Thymus (tissue), 11 donors: ENCODE results near the gene LRIT2. TPM values are rescaled to one million over a fixed set of nuclear protein-coding genes. Genes with fewer than 3 reads are reported as not detected.
"Not testable (repeated sequence)": the region's sequence is repeated elsewhere in the genome, so short reads cannot be mapped to it uniquely, and the experiment has no call there.

ENCODE experiments used
- DNase-seq, 9 donors: peaks; one replicate each; pipeline ENCODE4 v3.0.0-alpha.2; 2013; ENCODE audit warnings: low spot score in 9 of 9, low read depth in 6 of 9, missing footprints in 1 of 9
- H3K27ac ChIP-seq, 2 donors: one replicate each; pipeline ENCODE4 v1.5.1; 2013; ENCODE audit warnings: control low read depth in 1 of 2, low read depth in 1 of 2, low read length in 1 of 2, mild to moderate bottlenecking in 1 of 2, moderate library complexity in 1 of 2
- H3K27me3 ChIP-seq, 2 donors: one replicate each; pipeline ENCODE4 v1.5.1; 2013; ENCODE audit warnings: low read length in 1 of 2; ENCODE audit not compliant: control insufficient read depth in 2 of 2, insufficient read depth in 1 of 2
- H3K36me3 ChIP-seq, 2 donors: one replicate each; pipeline ENCODE4 v1.5.1; 2013; ENCODE audit warnings: low read length in 1 of 2, mild to moderate bottlenecking in 1 of 2, moderate library complexity in 1 of 2; ENCODE audit not compliant: control insufficient read depth in 2 of 2, insufficient read depth in 2 of 2
- H3K4me1 ChIP-seq, 2 donors: one replicate each; pipeline ENCODE4 v1.5.1; 2013; ENCODE audit warnings: low read length in 2 of 2; ENCODE audit not compliant: control insufficient read depth in 2 of 2, insufficient read depth in 2 of 2
- H3K4me3 ChIP-seq, 2 donors: one replicate each; pipeline ENCODE4 v1.5.1; 2013; ENCODE audit warnings: low read length in 2 of 2, control low read depth in 1 of 2, mild to moderate bottlenecking in 1 of 2
- H3K9me3 ChIP-seq, 2 donors: one replicate each; pipeline ENCODE4 v1.5.1; 2013; ENCODE audit warnings: low read length in 1 of 2, mild to moderate bottlenecking in 1 of 2; ENCODE audit not compliant: control insufficient read depth in 2 of 2, insufficient read depth in 1 of 2
- WGBS: extraction: QIAGEN DNeasy Blood & Tissue Kit; methylation state at CpG from one replicate; pipeline ENCODE4 v1.1.7; 2013; 5-methylcytosine and 5-hydroxymethylcytosine counted together
- polyA plus RNA-seq: library from polyadenylated mRNA; stranded (reverse); fragments of 200-250 nt; gene quantifications from one replicate; pipeline ENCODE4 v1.2.3, GENCODE V29; 2013
- total RNA-seq: library from RNA; stranded (reverse); fragments of 120-200 nt; gene quantifications from one replicate; pipeline ENCODE4 v1.2.4, GENCODE V29; 2013
- donor health status: healthy.

The LRIT2 gene
- total and polyA plus RNA-seq, 2 donors = not detected

GRCh38 chr10:84173501-84173929 is 51.8 kb downstream of the LRIT2 start, which contains the start of gene GPR15LG:
Gene GPR15LG (plus strand): TSS chr10:84173801. CDS start chr10:84173852, 51 bp downstream.
- Histone ChIP-seq H3K4me1 (peaks cover 5 to 20% of the 10 kb centered on the region in 2 donors), H3K4me3 (no peak within 1 kb of the TSS), H3K9me3 (no peaks in the 10 kb centered on the region), H3K27me3 (no peaks in the 10 kb centered on the region), H3K36me3 (peaks cover 0 to 2% of the 10 kb centered on the region in 2 donors), H3K27ac (peak within 1 kb of the TSS in 1 of 2 donors; percentile 46)
- WGBS = 96% methylated on average over 2 of the region's 2 CpGs
- DNase-seq = no peak

GRCh38 chr10:84172467-84173356 is 52.6 kb downstream of the LRIT2 start:
- H3K9me3 ChIP-seq = no peaks in the 10 kb centered on the region
- H3K4me3 ChIP-seq = no peak overlapping the region
- H3K27me3 ChIP-seq = no peaks in the 10 kb centered on the region
- H3K4me1 ChIP-seq = peaks cover 5 to 18% of the 10 kb centered on the region in 2 donors
- H3K27ac ChIP-seq = peak overlapping the region in 1 of 2 donors; percentile 46
- peaks cover 0 to 2% of the 10 kb centered on the region in 2 donors for H3K36me3 ChIP-seq
- peak in 1 of 9 donors; percentile 41 for DNase-seq
- WGBS = 94% methylated on average over 9 of the region's 9 CpGs

GRCh38 chr10:84171700-84172466 is 53.5 kb downstream of the LRIT2 start:
- not testable (repeated sequence) for H3K27ac ChIP-seq, H3K27me3 ChIP-seq, DNase-seq, H3K36me3 ChIP-seq, H3K4me1 ChIP-seq, H3K9me3 ChIP-seq, H3K4me3 ChIP-seq
- WGBS = 96% methylated on average over 20 of the region's 21 CpGs

- not testable (repeated sequence) for H3K27ac ChIP-seq, H3K9me3 ChIP-seq, H3K27me3 ChIP-seq, H3K36me3 ChIP-seq, H3K4me1 ChIP-seq, H3K4me3 ChIP-seq, DNase-seq
- 95% methylated on average over 2 of the region's 2 CpGs for WGBS
Observed at GRCh38 chr10:84171237-84171636, 54.1 kb downstream of the LRIT2 start.

Other genes starting within 250 kb of the LRIT2 start
- 131 TPM for gene GHITM, start 86.0 kb downstream of the LRIT2 start, total RNA-seq
- 132 TPM for gene GHITM, start 86.0 kb downstream of the LRIT2 start, polyA plus RNA-seq
- gene GPR15LG, start 51.7 kb downstream of the LRIT2 start, total RNA-seq = 0.38 TPM
- gene GPR15LG, start 51.7 kb downstream of the LRIT2 start, polyA plus RNA-seq = 7.7 TPM
- gene CDHR1, start 31.0 kb downstream of the LRIT2 start, total RNA-seq = 0.52 TPM
- 1.3 TPM for gene CDHR1, start 31.0 kb downstream of the LRIT2 start, polyA plus RNA-seq
- not detected for gene LRIT1, start 16.0 kb upstream of the LRIT2 start, total RNA-seq
- gene LRIT1, start 16.0 kb upstream of the LRIT2 start, polyA plus RNA-seq = not detected
- not detected for gene RGR, start 19.5 kb upstream of the LRIT2 start, total RNA-seq
- gene RGR, start 19.5 kb upstream of the LRIT2 start, polyA plus RNA-seq = 0.18 TPM
- 35.8 TPM for gene CCSER2, start 103.0 kb upstream of the LRIT2 start, total RNA-seq
- 18.4 TPM for gene CCSER2, start 103.0 kb upstream of the LRIT2 start, polyA plus RNA-seq